Stimulated activated naive B cell treated with anti-CD40 and anti-IgM and Interleukin-4, amounts not matched to agents 10 μg/mL and 1 μg/mL and 100 μg/mL, for 72 hours (primary cell): Measurements from ENCODE around the gene SNN.
A peak's percentile ranks its signal among the peaks of the same experiment; 100 is the strongest.

ENCODE experiments used
- ATAC-seq, 2 donors: fragments of 150-1000 bp; cut with Tn5 transposase; replicated peaks; 2 replicates each; pipeline ENCODE4 v1.10.0; 2021; ENCODE audit warnings: moderate library complexity in 1 of 2
- DNase-seq: peaks from one replicate; pipeline ENCODE4 v3.0.0; 2021
- H3K27ac Mint-ChIP-seq: one replicate; pipeline ENCODE4 v1.8.0; 2022; ENCODE audit warnings: mild to moderate bottlenecking, mixed read lengths
- H3K27me3 Mint-ChIP-seq, 2 donors: one replicate each; pipeline ENCODE4 v1.8.0; 2022; ENCODE audit warnings: mixed read lengths in 2 of 2
- H3K36me3 Mint-ChIP-seq, 2 donors: one replicate each; pipeline ENCODE4 v1.8.0; 2022; ENCODE audit warnings: mixed read lengths in 2 of 2, mild to moderate bottlenecking in 1 of 2
- H3K4me1 Mint-ChIP-seq, 2 donors: one replicate each; pipeline ENCODE4 v1.8.0; 2022; ENCODE audit warnings: mixed read lengths in 2 of 2, mild to moderate bottlenecking in 1 of 2
- H3K4me3 Mint-ChIP-seq, 2 donors: one replicate each; pipeline ENCODE4 v1.8.0; 2022; ENCODE audit warnings: mild to moderate bottlenecking in 2 of 2, mixed read lengths in 2 of 2, moderate library complexity in 1 of 2
- H3K9me3 Mint-ChIP-seq, 2 donors: one replicate each; pipeline ENCODE4 v1.8.0; 2022; ENCODE audit warnings: mixed read lengths in 2 of 2, mild to moderate bottlenecking in 1 of 2

The SNN gene

GRCh38 chr16:11666103-11667055, 1.9 kb upstream of the SNN start:
- H3K4me1 Mint-ChIP-seq: peaks cover 49 to 56% of the 10 kb centered on the region in 2 donors

GRCh38 chr16:11667221-11667823, 933 bp upstream of the SNN start:
- DNase-seq: no peak
- H3K4me3 Mint-ChIP-seq: peak overlapping the region; percentile 49 to 59
- H3K27ac Mint-ChIP-seq: no peak overlapping the region
- ATAC-seq: no peak
- peaks cover 57 to 65% of the 10 kb centered on the region in 2 donors for H3K4me1 Mint-ChIP-seq
- peaks cover 2 to 8% of the 10 kb centered on the region in 2 donors for H3K36me3 Mint-ChIP-seq
- no peaks in the 10 kb centered on the region for H3K9me3 Mint-ChIP-seq
- no peaks in the 10 kb centered on the region for H3K27me3 Mint-ChIP-seq

More at GRCh38 chr16:11666103-11667055, 1.9 kb upstream of the SNN start:
- Mint-ChIP-seq H3K27ac (peak overlapping the region; percentile 75), H3K27me3 (no peaks in the 10 kb centered on the region), H3K9me3 (no peaks in the 10 kb centered on the region), H3K4me3 (peak overlapping the region; percentile 49 to 59), H3K36me3 (peaks cover 2 to 8% of the 10 kb centered on the region in 2 donors)
- ATAC-seq (no peak), DNase-seq (no peak)

- peaks cover 2 to 10% of the 10 kb centered on the region in 2 donors for H3K36me3 Mint-ChIP-seq
- no peak overlapping the region for H3K27ac Mint-ChIP-seq
- H3K4me3 Mint-ChIP-seq: peak overlapping the region; percentile 78 to 83
- peaks cover 66 to 79% of the 10 kb centered on the region in 2 donors for H3K4me1 Mint-ChIP-seq
- H3K27me3 Mint-ChIP-seq: no peaks in the 10 kb centered on the region
- DNase-seq (no peak), ATAC-seq (peak in 1 of 2 donors; percentile 2)
- H3K9me3 Mint-ChIP-seq: no peaks in the 10 kb centered on the region
Measured at GRCh38 chr16:11668623-11669379, 546 bp downstream of the SNN start.

- DNase-seq: peak; percentile 75
- ATAC-seq: peak; percentile 44 to 52
- Mint-ChIP-seq H3K36me3 (peaks cover 5 to 10% of the 10 kb centered on the region in 2 donors), H3K9me3 (no peaks in the 10 kb centered on the region), H3K4me1 (peaks cover 64 to 79% of the 10 kb centered on the region in 2 donors), H3K4me3 (peak overlapping the region; percentile 78 to 83), H3K27me3 (no peaks in the 10 kb centered on the region), H3K27ac (peak overlapping the region; percentile 91)
Measured at GRCh38 chr16:11669380-11670146, 1.3 kb downstream of the SNN start.

- ATAC-seq (peak; percentile 31 to 41), DNase-seq (peak; percentile 56)
- peak overlapping the region; percentile 78 to 83 for H3K4me3 Mint-ChIP-seq
- no peaks in the 10 kb centered on the region for H3K9me3 Mint-ChIP-seq
- peaks cover 8 to 16% of the 10 kb centered on the region in 2 donors for H3K36me3 Mint-ChIP-seq
- H3K4me1 Mint-ChIP-seq: peaks cover 61 to 79% of the 10 kb centered on the region in 2 donors
- peak overlapping the region; percentile 91 for H3K27ac Mint-ChIP-seq
- H3K27me3 Mint-ChIP-seq: no peaks in the 10 kb centered on the region
Measured at GRCh38 chr16:11670171-11671131, 2.2 kb downstream of the SNN start.

- Mint-ChIP-seq H3K4me1 (peaks cover 61 to 79% of the 10 kb centered on the region in 2 donors), H3K27ac (peak overlapping the region; percentile 96), H3K36me3 (peaks cover 11 to 22% of the 10 kb centered on the region in 2 donors), H3K27me3 (no peaks in the 10 kb centered on the region), H3K4me3 (peak overlapping the region; percentile 78 to 83), H3K9me3 (no peaks in the 10 kb centered on the region)
- ATAC-seq (no peak), DNase-seq (no peak)
Measured at GRCh38 chr16:11671271-11671670, 3.0 kb downstream of the SNN start.

GRCh38 chr16:11671676-11672075, 3.4 kb downstream of the SNN start:
- H3K4me3 Mint-ChIP-seq: peak overlapping the region; percentile 78 to 79
- H3K4me1 Mint-ChIP-seq: peaks cover 62 to 79% of the 10 kb centered on the region in 2 donors
- peak overlapping the region; percentile 96 for H3K27ac Mint-ChIP-seq
- peaks cover 13 to 25% of the 10 kb centered on the region in 2 donors for H3K36me3 Mint-ChIP-seq
- DNase-seq (no peak), ATAC-seq (no peak)
- no peaks in the 10 kb centered on the region for H3K27me3 Mint-ChIP-seq
- no peaks in the 10 kb centered on the region for H3K9me3 Mint-ChIP-seq

GRCh38 chr16:11672206-11673090, 4.2 kb downstream of the SNN start:
- Mint-ChIP-seq H3K27me3 (no peaks in the 10 kb centered on the region), H3K36me3 (peaks cover 18 to 33% of the 10 kb centered on the region in 2 donors), H3K9me3 (no peaks in the 10 kb centered on the region), H3K4me3 (peak overlapping the region; percentile 78 to 79), H3K4me1 (peaks cover 67 to 82% of the 10 kb centered on the region in 2 donors), H3K27ac (peak overlapping the region; percentile 96)
- DNase-seq: peak; percentile 52
- ATAC-seq: peak; percentile 42 to 60

GRCh38 chr16:11673091-11674000, 5.1 kb downstream of the SNN start:
- DNase-seq (no peak), ATAC-seq (no peak)
- no peaks in the 10 kb centered on the region for H3K9me3 Mint-ChIP-seq
- H3K4me1 Mint-ChIP-seq: peaks cover 76 to 90% of the 10 kb centered on the region in 2 donors
- H3K4me3 Mint-ChIP-seq: peak overlapping the region; percentile 78 to 79
- peaks cover 25 to 42% of the 10 kb centered on the region in 2 donors for H3K36me3 Mint-ChIP-seq
- H3K27me3 Mint-ChIP-seq: no peaks in the 10 kb centered on the region
- H3K27ac Mint-ChIP-seq: peak overlapping the region; percentile 96

GRCh38 chr16:11674001-11674817, 6.0 kb downstream of the SNN start:
- H3K27ac Mint-ChIP-seq: peak overlapping the region; percentile 85
- no peak overlapping the region for H3K4me3 Mint-ChIP-seq
- peaks cover 83 to 97% of the 10 kb centered on the region in 2 donors for H3K4me1 Mint-ChIP-seq
- no peaks in the 10 kb centered on the region for H3K9me3 Mint-ChIP-seq
- DNase-seq (no peak), ATAC-seq (no peak)
- no peaks in the 10 kb centered on the region for H3K27me3 Mint-ChIP-seq
- H3K36me3 Mint-ChIP-seq: peaks cover 28 to 49% of the 10 kb centered on the region in 2 donors
